HG02610 (cell line): Measurements from ENCODE around the gene L2HGDH.
"Not testable (repeated sequence)": the region's sequence is repeated elsewhere in the genome, so short reads cannot be mapped to it uniquely, and the experiment has no call there.

Source experiments
- ATAC-seq: cut with Tn5 transposase; IDR thresholded peaks from one replicate; pipeline ENCODE4 v1.9.1; 2021; ENCODE audit warnings: mild to moderate bottlenecking, moderate library complexity; ENCODE audit not compliant: unreplicated experiment

L2HGDH gene

DNA sequence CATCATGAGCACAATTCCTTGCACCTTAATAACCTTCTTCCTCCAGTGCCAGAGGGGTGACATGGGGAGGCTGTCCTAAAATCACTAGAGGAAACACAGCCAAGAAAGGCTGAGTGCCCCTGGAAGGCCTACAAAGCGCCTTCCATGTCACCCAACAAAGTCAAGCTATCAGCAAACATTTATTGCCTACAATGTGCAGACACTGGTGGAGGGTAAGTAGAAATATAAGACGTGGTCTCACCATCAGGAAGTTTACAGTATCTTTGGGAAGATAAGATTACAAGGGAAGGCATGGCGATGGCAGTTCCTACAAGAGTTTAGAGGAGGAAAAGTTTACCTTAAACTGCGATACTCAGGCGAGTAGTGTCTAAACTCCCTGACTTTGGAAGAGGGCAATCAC is 28.0 kb upstream of the L2HGDH start:
- ATAC-seq, result no peak

DNA sequence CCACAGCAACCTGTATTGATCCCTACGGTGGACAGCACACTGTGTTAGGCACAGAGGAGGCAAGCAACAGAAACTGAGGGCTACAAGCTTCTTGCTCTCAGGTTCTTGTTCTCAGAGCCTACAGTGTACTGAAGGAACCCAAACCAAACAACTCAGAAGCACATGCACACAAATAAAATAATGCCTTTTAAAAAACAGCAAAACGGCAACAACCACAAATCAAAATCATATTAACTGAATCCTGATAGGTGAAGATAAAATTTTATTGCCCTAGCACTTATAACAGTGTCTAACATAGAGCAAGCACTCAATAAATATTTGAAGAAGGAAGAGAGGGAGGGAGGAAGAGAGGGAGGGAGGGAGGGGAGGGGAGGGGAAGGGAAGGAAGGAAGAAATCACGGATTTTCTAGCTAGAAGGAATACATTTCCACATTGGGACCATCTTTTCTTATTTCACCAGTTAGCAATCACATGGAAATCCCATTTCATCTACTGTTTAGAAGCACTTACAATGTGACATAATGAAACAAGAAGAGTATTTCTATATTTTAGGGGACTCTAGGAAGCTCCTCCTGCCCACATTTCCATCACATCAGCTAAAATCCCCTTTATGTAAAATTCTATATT is 27.3 kb upstream of the L2HGDH start:
- no peak for ATAC-seq

DNA sequence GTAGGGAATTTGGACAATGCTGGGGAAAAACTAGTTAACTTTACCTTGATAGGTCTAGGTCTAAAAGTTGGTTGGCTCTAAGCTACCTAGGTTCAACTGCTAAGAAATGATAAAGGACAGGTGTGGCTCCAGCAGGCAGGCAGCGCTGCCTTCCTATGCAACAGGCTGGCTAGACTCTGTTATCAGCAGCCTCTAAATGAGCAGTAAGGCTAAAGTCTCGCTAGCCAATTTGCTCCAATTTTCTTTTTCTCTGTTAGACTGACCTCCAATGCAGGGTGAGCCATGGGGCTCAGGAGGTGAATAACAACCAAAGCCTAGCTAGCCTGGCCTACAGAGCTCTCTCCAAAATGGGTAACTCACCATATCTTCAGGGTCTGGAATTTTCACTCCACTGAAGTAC is 26.6 kb upstream of the L2HGDH start:
- no peak for ATAC-seq

DNA sequence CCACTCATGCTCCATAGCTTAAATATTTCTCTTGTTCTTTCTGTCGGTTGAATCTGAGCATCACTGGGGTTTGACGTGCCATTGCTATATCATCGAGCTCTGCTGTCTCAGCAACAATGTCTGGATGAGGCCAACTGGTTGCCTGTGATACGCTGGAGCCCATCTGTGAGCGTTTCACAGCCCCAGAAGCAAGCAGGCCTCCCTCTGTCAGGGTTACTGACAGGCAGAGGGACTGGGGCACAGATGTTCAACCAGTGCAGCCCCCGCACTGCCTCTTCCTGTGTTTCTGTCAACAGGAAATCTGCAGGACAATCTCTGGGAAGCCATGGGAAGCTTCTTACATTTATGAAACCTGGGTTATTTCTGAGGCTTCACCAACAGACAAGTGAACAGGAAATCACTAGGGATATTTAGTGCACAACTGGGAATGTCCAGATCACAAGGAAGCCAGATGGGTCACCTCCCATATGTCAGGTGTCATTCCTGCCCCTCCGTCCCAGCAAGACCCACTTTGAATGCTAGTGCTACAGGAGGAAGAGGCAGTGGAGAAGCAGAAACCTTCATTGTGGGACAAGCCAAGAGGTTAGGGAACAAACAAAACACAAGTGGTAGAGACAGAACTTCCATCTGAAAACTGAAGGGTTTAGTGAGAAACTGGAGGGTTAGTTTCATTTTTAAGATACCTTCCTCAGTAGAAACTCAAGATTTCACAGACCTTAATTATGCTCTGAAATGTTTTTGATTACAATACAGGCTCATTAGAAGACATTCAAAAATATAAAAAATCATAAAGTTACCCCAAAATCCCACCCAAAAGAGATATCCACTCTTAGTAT is 24.2 kb upstream of the L2HGDH start:
- ATAC-seq, result no peak

DNA sequence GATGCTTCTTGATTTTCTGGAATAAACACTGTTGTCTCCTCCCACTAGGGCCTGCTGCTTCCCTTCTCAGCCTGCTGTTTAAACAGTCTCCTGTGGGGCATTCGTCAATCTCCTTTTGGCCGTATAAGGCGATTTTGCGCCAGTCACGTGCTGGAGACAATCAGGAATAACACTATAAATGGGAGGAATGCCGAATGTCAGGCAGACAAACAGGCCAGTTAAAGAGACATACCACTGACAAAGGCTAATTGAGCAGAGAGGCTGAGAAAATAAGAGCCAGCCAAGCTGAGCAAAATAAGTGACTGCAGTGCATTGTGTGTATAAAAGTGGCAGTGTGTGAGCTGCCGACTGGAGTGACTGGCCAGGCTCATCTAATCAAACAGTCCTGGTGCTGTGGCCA is 23.4 kb upstream of the L2HGDH start:
- ATAC-seq, result no peak

DNA sequence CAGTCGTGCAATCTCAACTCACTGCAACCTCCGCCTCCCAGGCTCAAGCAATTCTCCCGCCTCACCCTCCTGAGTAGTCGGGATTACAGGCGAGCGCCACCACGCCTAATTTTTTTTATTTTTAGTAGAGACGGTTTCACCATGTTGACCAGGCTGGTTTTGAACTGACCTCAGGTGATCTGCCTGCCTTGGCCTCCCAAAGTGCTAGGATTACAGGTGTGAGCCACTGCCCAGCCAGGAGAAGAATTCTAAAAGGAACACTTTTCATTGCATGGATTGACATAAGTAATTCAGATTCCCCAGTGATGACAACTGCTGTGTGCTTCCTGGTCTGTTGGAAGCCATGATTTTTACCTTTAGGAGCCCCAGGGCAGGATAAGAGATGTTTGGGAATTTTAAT is 22.2 kb upstream of the L2HGDH start:
- ATAC-seq, result no peak

DNA sequence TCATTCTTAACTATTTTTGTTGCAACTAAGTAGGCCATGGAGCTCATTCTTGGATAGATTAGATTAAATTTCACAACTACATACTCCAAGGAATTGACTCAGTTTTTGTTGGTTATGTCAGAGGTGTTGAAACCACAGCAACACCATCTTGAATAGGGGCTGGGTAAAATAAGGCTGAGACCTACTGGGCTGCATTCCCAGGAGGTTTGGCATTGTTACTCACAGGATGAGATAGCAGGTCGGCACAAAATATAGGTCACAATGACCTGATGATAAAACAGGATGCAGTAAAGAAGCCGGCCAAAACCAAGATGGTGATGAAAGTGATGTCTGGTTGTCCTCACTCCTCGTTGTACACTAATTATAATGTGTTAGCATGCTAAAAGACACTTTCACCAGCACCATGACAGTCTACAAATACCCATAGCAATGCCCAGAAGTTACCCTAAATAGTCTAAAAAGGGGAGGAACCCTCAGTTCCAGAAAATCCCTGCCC is 21.0 kb upstream of the L2HGDH start:
- ATAC-seq, result no peak

DNA sequence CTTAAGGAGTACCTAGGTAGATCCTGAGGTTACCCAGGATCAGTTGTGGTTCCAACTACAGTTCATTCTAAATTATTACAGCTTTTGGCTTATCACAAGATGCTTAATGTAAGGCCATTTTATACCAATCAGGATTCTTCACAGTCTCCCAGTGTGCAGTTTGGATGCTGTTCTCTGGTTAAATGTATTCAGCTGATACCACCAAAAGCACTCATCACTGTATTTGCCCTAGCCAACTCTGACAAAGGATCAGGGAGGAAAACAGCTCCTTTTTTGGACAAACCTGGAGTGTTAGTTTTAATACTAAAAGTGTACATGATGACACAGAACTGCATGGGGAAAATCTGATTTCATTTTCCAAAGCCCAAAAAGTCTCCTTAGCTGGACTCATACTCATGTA is 19.6 kb upstream of the L2HGDH start:
- ATAC-seq, result no peak

DNA sequence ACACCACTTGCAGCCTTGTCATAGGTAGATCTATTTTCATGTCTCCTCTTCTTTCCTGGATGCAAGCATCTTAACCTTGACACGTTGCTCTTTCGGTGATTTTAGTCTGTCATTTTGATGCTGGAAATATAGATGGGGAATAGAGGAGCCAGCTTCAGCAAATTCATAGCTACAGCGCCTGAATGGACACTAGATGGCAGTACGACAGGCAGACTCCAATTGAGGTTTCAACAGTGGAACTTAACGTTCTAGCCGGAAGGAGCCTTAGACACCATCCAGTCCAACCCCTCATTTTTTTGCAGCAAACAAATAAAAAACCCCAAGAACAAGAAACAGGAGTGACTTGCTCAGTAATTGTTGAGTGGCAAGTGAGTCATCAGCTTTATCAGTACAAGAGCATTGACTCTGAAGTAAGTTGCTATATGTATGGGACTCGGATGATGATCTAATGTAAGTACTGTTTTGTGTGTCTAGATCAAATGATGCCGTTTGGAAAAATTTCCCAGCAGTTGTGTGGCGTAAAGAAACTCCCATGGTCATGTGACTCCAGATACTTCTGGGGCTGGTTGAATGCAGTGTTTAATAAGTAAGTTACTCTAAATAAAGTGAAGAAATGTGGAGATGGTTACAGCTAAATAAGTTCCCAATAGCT is 9.1 kb upstream of the L2HGDH start:
- peak; percentile 88 for ATAC-seq

DNA sequence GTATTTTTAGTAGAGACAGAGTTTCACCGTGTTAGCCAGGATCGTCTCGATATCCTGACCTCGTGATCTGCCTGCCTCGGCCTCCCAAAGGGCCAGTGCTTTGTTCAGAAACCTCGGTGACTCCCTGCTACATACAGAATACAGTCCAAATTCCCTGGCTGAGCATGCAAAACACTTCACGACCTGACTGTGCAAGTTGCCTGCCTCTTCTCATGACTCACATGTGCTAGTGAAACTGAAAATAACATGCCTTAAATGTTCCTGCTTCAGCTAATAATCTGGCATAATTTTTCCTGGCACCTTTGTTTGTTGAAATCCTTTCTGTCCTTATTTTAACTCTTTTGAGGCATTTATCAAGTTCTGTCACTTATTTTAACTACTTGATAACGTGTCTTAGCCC is 8.3 kb upstream of the L2HGDH start:
- peak; percentile 56 for ATAC-seq

DNA sequence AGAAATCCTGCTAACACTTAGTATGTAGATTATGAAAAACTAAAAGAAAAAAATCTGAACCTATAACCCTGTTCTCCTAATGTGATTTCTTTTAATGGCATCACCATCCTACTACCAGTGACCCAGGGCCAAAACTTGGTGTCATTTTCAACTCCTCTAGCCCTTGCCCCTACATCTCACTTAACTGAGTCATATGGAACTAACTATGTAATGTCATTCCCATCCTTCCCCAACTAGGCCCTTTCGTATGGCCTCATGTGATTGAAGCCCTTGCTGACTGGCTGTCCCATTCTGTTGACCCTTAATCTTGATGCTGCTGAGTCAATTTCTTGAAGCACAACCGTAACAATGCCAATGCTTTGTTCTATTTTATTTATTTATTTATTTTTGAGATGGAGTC is 7.7 kb upstream of the L2HGDH start:
- ATAC-seq, result no peak

DNA sequence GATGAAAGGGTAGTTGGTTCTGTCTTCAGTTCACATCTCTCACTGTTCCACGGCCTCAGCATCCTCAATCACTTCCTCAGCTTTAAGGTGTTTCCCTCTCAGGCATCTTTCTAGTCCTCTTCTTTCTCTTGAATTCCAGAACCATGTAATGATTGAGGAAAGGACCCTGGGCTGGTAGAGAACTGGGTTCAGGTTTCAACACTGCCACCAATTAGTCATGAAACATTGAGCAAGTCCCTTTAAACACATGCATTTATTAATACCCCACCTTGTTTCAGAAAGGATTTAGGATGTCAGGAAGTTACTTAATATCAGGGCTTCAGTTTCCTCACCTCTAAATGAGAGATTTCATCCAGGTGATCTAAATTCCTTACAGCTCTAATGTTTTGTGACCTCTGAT is 7.3 kb upstream of the L2HGDH start:
- ATAC-seq, result no peak

DNA sequence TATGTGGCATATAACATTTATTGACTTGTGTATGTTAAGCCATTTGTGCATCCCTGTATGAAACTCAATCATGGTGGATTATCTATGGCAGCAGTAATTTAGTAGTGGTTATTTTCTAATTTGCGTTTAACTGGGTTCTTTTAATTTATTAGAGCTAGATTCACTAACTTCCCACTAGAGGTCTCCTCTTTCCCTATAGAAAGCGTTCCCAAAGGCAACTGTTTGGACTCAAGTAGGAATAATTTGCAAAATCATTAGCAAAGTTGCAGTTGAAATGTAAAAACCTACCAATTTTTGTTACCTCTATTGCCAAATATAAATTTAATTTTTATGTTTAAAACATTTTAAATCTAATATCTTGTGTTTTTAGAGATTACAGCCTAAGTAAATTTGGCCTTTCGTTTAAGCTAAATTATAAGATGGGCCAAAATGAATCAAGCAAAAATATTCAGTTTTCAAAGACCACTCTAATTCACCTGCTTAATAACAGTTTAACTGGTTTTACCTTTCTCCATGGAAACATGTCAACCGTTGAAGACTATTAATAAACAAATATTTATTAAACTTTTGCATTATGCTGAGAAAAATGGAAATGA is 6.1 kb upstream of the L2HGDH start:
- ATAC-seq, result no peak

DNA sequence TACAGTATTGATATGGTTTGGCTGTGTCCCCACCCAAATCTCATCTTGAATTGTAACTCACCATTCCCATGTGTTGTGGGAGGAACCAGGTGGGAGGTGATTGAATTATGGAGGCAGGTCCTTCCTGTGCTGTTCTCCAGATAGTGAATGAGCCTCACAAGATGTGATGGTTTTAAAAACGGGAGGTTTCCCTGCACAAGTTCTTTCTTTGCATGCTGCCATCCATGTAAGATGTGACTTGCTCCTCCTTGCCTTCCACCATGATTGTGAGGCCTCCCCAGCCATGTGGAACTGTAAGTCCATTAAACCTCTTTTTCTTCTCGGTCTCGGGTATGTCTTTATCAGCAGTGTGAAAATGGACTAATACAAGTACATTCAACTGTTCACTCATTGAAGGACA is 2.1 kb upstream of the L2HGDH start:
- ATAC-seq, result not testable (repeated sequence)

DNA sequence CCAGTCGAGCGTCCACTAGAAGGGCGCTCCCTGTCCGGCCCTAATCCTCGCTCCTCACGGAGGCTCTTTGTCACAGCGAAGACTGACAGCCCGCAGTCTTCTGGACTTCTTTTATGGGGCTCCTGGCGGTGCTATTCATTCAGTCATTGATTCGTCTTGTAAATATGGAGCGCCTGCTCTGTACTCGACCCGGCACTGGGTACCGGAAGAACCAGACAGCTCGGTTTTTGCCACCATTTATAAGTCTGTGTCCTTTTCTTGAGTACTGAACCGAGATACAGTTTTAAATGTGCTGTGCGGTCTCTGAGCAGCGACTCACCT is 665 bp upstream of the L2HGDH start:
- peak; percentile 23 for ATAC-seq

DNA sequence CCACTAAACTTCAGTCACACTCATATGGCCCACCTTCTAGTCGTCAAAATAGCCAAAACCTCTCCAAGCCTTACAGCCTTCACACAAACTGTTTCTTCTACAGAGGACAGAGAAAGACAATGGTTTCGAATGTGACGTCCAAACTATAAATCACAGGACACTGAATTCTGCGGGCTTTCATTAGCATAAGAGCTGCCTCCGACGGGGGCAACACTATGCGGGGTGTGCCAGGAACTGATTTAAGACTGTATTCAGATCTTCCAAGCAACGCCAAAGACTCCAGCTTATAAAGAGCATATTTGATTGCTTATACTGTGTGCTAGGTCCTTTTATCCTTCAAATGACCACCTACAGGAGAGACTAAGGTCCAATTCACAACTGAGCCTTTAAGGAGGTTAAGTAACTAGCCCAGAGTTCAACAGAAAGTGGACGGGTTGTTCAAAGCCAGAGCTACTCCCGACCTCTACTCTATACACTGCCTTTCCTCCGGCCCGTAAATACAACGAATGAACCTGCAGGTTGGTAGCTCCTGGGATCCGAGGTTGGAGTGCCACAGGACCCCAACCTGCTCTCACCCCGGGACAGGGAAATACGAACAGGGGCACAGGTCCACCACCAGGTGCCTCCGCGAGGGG is 575 bp downstream of the L2HGDH start:
- no peak for ATAC-seq

DNA sequence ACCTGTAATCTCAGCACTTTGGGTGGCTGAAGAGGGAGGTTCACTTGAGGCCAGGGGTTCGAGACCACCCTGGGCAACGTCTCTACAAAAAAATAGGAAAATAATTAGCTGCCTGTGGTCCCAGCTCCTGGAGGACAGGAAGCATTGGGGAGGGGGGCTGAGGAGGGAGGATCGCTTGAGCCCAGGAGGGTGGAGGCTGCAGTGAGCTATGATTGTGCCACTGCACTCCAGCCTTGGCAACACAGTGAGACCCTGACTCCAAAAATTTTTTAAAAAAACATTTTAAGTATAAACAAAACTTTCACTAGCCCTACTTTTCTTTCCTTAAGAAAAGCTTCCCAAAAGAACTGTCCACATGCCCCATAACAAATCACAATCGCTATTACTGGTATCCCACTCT is 1.6 kb downstream of the L2HGDH start:
- no peak for ATAC-seq

DNA sequence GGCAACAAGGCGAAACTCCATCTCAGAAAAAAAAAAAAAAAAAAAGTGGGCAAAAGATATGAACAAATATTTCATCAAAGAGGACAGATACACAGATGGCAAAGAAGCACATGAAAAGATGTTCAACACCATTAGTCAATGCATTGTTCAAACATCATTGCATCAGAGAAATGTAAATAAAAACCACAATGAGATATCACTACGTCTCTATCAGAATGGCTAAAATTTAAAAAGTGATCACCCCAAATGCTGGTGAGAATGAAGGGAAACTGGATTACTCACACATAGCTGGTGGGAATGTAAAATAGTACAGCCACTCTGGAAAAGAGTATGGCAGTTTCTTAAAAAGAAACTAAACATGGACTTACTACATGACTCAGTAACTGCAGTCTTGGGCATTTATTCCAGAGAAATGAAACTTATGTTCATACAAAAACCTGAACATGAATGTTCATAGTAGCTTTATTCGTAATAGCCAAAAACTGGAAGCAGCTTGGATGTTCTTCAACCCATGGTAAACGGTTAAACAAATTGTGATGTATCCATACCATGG is 3.6 kb downstream of the L2HGDH start:
- ATAC-seq, result no peak

DNA sequence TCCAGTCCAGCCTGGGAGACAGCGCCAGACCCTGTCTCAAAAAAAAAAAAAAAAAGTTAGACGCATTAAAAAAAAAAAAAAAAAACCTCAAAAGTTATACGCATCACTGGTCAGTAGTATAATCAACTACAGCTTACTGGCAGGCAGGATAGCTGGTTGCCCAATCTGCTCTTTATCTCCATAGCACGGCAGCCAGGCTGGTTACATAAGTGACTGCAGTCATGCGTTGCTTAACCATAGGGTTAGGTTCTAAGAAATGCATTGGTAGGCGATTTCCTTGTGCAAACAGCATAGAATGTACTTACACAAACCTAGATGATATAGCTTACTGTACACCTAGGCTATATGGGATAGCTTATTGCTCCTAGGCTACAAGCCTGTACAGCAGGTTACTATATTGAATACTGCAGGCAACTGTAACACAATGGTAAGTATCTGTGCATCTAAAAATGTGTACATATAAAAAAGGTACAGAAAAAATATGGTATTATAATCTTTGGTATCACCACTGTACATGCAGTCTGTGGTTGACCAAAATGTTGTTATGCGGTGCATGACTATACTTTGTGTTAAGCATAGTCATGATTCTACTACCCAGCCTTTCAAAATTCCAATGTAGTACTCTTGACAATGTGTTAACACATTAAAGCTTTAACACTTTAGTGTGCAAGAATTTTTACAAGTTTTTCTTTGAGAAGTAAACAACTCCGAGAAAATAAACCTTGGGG is 8.1 kb downstream of the L2HGDH start:
- no peak for ATAC-seq

DNA sequence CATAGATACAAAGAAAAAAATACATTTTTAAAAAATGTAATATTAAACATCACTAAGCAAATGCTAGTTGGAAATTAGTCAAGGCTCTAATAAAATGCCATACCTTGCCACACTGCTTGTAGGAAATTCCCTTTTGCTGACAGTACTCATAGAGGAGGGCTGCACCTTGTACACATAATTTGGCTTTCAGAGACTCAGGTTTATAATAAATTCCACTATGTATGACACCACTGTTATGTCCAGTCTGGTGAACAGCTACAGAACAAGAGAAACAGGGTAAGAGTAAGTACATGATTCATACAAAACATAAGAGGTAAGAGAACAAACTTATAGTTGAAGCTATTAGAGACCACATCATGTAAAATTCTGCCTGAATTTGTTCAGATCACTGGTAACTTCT is 10.1 kb downstream of the L2HGDH start:
- no peak for ATAC-seq
